Ovary (tissue), 3 donors: Measurements from ENCODE around the gene PLIN1.

Source experiments
- CTCF ChIP-seq, 3 donors: fragments of 450-650 bp in 2 of 3; fragments of 200-600 bp in 1 of 3; IDR thresholded peaks; one replicate each; pipeline versions ENCODE4 v1.5.1 to v1.8.0; 2016 to 2022; ENCODE audit warnings: antibody characterized with exemption in 3 of 3, mild to moderate bottlenecking in 1 of 3
- EP300 ChIP-seq: sonication (generic); formaldehyde crosslinking; IDR thresholded peaks from one replicate; pipeline ENCODE4 v1.6.1; 2017; ENCODE audit warnings: antibody characterized with exemption
- POLR2A ChIP-seq: fragments of 450-650 bp; IDR thresholded peaks from one replicate; pipeline ENCODE4 v1.6.1; 2017; ENCODE audit warnings: antibody characterized with exemption, mild to moderate bottlenecking, moderate library complexity
- donor health status: DM: no; HTN: no; CAD: no.

DNA sequence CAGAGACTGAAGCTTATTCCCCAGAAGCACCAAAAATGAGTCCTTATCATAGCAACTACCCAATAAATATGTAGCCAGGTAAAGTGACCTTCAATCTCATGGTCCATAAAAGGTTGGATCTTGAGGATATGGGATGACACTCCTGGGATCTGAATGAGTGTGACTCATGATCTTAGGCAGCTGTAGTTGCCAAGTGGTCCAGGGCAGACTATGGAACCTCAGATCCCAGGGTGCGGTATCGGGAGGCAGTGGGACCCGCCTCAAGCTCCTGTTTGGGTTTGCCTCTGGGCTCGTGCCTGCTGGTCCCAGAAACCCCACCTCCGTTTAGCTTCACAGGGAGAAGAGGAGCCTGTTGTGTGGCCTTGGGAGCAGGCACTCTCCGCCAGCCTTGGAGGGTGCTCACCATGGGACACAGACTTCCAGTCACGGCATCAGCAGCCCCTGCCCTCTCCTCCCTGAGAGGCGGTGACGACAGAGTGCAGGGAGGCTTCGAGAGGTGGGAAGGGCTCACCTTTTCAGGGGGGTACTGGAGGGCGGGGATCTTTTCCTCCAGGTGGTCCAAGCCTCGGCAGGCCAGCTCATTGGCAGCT lies 8.1 kb downstream of the PLIN1 start:
- TF ChIP-seq EP300 (no peak), CTCF (IDR thresholded peaks at IDR 0.05) (no peak), POLR2A (no peak)
